ENCODE measurements around the gene SAFB.

Gene SAFB

GRCh38 chr19:5666921-5667610, 44.2 kb downstream of the SAFB start:
- H3K4me3 ChIP-seq (ENCODE audit: low read length) = no peak overlapping the region
- peaks cover 81% of the 10 kb centered on the region for H3K36me3 ChIP-seq (ENCODE audit: insufficient read depth, low read length)
- no peak overlapping the region for H2AFZ ChIP-seq (ENCODE audit: low read depth, low read length)
- H3K4me1 ChIP-seq (ENCODE audit: insufficient read depth, low read length) = no peaks in the 10 kb centered on the region
- no peaks in the 10 kb centered on the region for H3K9me3 ChIP-seq (ENCODE audit: low read length)
- no peaks in the 10 kb centered on the region for H3K27me3 ChIP-seq (ENCODE audit: insufficient read depth, low read length)

GRCh38 chr19:5667751-5668271, 44.9 kb downstream of the SAFB start:
- no peaks in the 10 kb centered on the region for H3K27me3 ChIP-seq (ENCODE audit: insufficient read depth, low read length)
- no peak overlapping the region for H2AFZ ChIP-seq (ENCODE audit: low read depth, low read length)
- H3K36me3 ChIP-seq (ENCODE audit: insufficient read depth, low read length) = peaks cover 76% of the 10 kb centered on the region
- H3K9me3 ChIP-seq (ENCODE audit: low read length) = no peaks in the 10 kb centered on the region
- no peak overlapping the region for H3K4me3 ChIP-seq (ENCODE audit: low read length)
- no peaks in the 10 kb centered on the region for H3K4me1 ChIP-seq (ENCODE audit: insufficient read depth, low read length)

- no peak overlapping the region for H2AFZ ChIP-seq (ENCODE audit: low read depth, low read length)
- H3K27me3 ChIP-seq (ENCODE audit: insufficient read depth, low read length) = no peaks in the 10 kb centered on the region
- no peaks in the 10 kb centered on the region for H3K9me3 ChIP-seq (ENCODE audit: low read length)
- no peak overlapping the region for H3K4me3 ChIP-seq (ENCODE audit: low read length)
- no peaks in the 10 kb centered on the region for H3K4me1 ChIP-seq (ENCODE audit: insufficient read depth, low read length)
- peaks cover 62% of the 10 kb centered on the region for H3K36me3 ChIP-seq (ENCODE audit: insufficient read depth, low read length)
Observed at GRCh38 chr19:5669212-5669611, 46.3 kb downstream of the SAFB start.

GRCh38 chr19:5671600-5671999, 48.7 kb downstream of the SAFB start:
- Histone ChIP-seq H3K9me3 (ENCODE audit: low read length) (no peaks in the 10 kb centered on the region), H2AFZ (ENCODE audit: low read depth, low read length) (no peak overlapping the region), H3K4me1 (ENCODE audit: insufficient read depth, low read length) (no peaks in the 10 kb centered on the region), H3K27me3 (ENCODE audit: insufficient read depth, low read length) (no peaks in the 10 kb centered on the region), H3K4me3 (ENCODE audit: low read length) (no peak overlapping the region), H3K36me3 (ENCODE audit: insufficient read depth, low read length) (peaks cover 42% of the 10 kb centered on the region)

- Histone ChIP-seq H3K9me3 (ENCODE audit: low read length) (no peaks in the 10 kb centered on the region), H3K36me3 (ENCODE audit: insufficient read depth, low read length) (peaks cover 32% of the 10 kb centered on the region), H3K4me1 (ENCODE audit: insufficient read depth, low read length) (no peaks in the 10 kb centered on the region), H3K4me3 (ENCODE audit: low read length) (no peak overlapping the region), H2AFZ (ENCODE audit: low read depth, low read length) (no peak overlapping the region), H3K27me3 (ENCODE audit: insufficient read depth, low read length) (no peaks in the 10 kb centered on the region)
Observed at GRCh38 chr19:5672708-5673459, 50.0 kb downstream of the SAFB start.

GRCh38 chr19:5673752-5674151, 50.9 kb downstream of the SAFB start:
- Histone ChIP-seq H3K27me3 (ENCODE audit: insufficient read depth, low read length) (no peaks in the 10 kb centered on the region), H3K9me3 (ENCODE audit: low read length) (no peaks in the 10 kb centered on the region), H3K4me1 (ENCODE audit: insufficient read depth, low read length) (no peaks in the 10 kb centered on the region), H2AFZ (ENCODE audit: low read depth, low read length) (no peak overlapping the region), H3K36me3 (ENCODE audit: insufficient read depth, low read length) (peaks cover 29% of the 10 kb centered on the region), H3K4me3 (ENCODE audit: low read length) (no peak overlapping the region)

- Histone ChIP-seq H2AFZ (ENCODE audit: low read depth, low read length) (no peak overlapping the region), H3K36me3 (ENCODE audit: insufficient read depth, low read length) (peaks cover 19% of the 10 kb centered on the region), H3K4me3 (ENCODE audit: low read length) (no peak overlapping the region), H3K4me1 (ENCODE audit: insufficient read depth, low read length) (peaks cover 5% of the 10 kb centered on the region), H3K27me3 (ENCODE audit: insufficient read depth, low read length) (no peaks in the 10 kb centered on the region), H3K9me3 (ENCODE audit: low read length) (no peaks in the 10 kb centered on the region)
Observed at GRCh38 chr19:5674714-5675113, 51.8 kb downstream of the SAFB start.

GRCh38 chr19:5676105-5676771, 53.4 kb downstream of the SAFB start:
- no peaks in the 10 kb centered on the region for H3K9me3 ChIP-seq (ENCODE audit: low read length)
- H2AFZ ChIP-seq (ENCODE audit: low read depth, low read length) = no peak overlapping the region
- H3K4me1 ChIP-seq (ENCODE audit: insufficient read depth, low read length) = peaks cover 7% of the 10 kb centered on the region
- peaks cover 16% of the 10 kb centered on the region for H3K36me3 ChIP-seq (ENCODE audit: insufficient read depth, low read length)
- H3K4me3 ChIP-seq (ENCODE audit: low read length) = no peak overlapping the region
- H3K27me3 ChIP-seq (ENCODE audit: insufficient read depth, low read length) = no peaks in the 10 kb centered on the region

GRCh38 chr19:5676772-5677105, 53.9 kb downstream of the SAFB start:
- Histone ChIP-seq H3K9me3 (ENCODE audit: low read length) (no peaks in the 10 kb centered on the region), H3K4me3 (ENCODE audit: low read length) (no peak overlapping the region), H3K36me3 (ENCODE audit: insufficient read depth, low read length) (peaks cover 12% of the 10 kb centered on the region), H3K4me1 (ENCODE audit: insufficient read depth, low read length) (peaks cover 11% of the 10 kb centered on the region), H3K27me3 (ENCODE audit: insufficient read depth, low read length) (no peaks in the 10 kb centered on the region), H2AFZ (ENCODE audit: low read depth, low read length) (no peak overlapping the region)

- H3K27me3 ChIP-seq (ENCODE audit: insufficient read depth, low read length) = no peaks in the 10 kb centered on the region
- peaks cover 15% of the 10 kb centered on the region for H3K4me1 ChIP-seq (ENCODE audit: insufficient read depth, low read length)
- H3K4me3 ChIP-seq (ENCODE audit: low read length) = no peak overlapping the region
- peaks cover 8% of the 10 kb centered on the region for H3K36me3 ChIP-seq (ENCODE audit: insufficient read depth, low read length)
- no peaks in the 10 kb centered on the region for H3K9me3 ChIP-seq (ENCODE audit: low read length)
- no peak overlapping the region for H2AFZ ChIP-seq (ENCODE audit: low read depth, low read length)
Observed at GRCh38 chr19:5677136-5677535, 54.3 kb downstream of the SAFB start.

GRCh38 chr19:5677580-5677979, 54.7 kb downstream of the SAFB start:
- Histone ChIP-seq H3K4me1 (ENCODE audit: insufficient read depth, low read length) (peaks cover 18% of the 10 kb centered on the region), H3K4me3 (ENCODE audit: low read length) (no peak overlapping the region), H3K27me3 (ENCODE audit: insufficient read depth, low read length) (no peaks in the 10 kb centered on the region), H2AFZ (ENCODE audit: low read depth, low read length) (no peak overlapping the region), H3K9me3 (ENCODE audit: low read length) (no peaks in the 10 kb centered on the region), H3K36me3 (ENCODE audit: insufficient read depth, low read length) (peaks cover 8% of the 10 kb centered on the region)

- Histone ChIP-seq H3K4me1 (ENCODE audit: insufficient read depth, low read length) (peaks cover 18% of the 10 kb centered on the region), H3K36me3 (ENCODE audit: insufficient read depth, low read length) (peaks cover 8% of the 10 kb centered on the region), H2AFZ (ENCODE audit: low read depth, low read length) (no peak overlapping the region), H3K9me3 (ENCODE audit: low read length) (no peaks in the 10 kb centered on the region), H3K27me3 (ENCODE audit: insufficient read depth, low read length) (no peaks in the 10 kb centered on the region), H3K4me3 (ENCODE audit: low read length) (no peak overlapping the region)
Observed at GRCh38 chr19:5678071-5678718, 55.3 kb downstream of the SAFB start.

All from neuron (in vitro differentiated cells).